Lung (tissue), 16 donors: ENCODE data around the gene TRIM6. TPM values are rescaled to one million over a fixed set of nuclear protein-coding genes. Genes with fewer than 3 reads are reported as not detected.

ENCODE experiments used
- ATAC-seq: fragments of 200-7000 bp; cut with Tn5 transposase; one replicate; pipeline ENCODE4 v1.9.1; 2020; ENCODE audit warnings: moderate number of reproducible peaks; ENCODE audit not compliant: insufficient read depth, low FRiP score
- DNase-seq, 3 donors: peaks; one replicate each; pipeline ENCODE4 v3.0.0-alpha.2; 2013 to 2017
- H3K27ac ChIP-seq, 2 donors: one replicate each; pipeline ENCODE4 v1.5.1; 2013; ENCODE audit warnings: mild to moderate bottlenecking in 2 of 2, moderate library complexity in 2 of 2, control low read depth in 1 of 2, inconsistent platforms in 1 of 2, low read depth in 1 of 2, low read length in 1 of 2
- H3K27me3 ChIP-seq, 3 donors: one replicate each; pipeline ENCODE4 v1.5.1; 2013; ENCODE audit warnings: low read length in 2 of 3; ENCODE audit not compliant: control insufficient read depth in 3 of 3, insufficient read depth in 3 of 3
- H3K36me3 ChIP-seq, 4 donors: one replicate each; pipeline ENCODE4 v1.5.1; 2013; ENCODE audit warnings: low read length in 4 of 4, mild to moderate bottlenecking in 1 of 4, moderate library complexity in 1 of 4; ENCODE audit not compliant: control insufficient read depth in 4 of 4, insufficient read depth in 4 of 4
- H3K4me1 ChIP-seq, 5 donors: one replicate each; pipeline ENCODE4 v1.5.1; 2013; ENCODE audit warnings: low read length in 5 of 5, mild to moderate bottlenecking in 2 of 5, moderate library complexity in 1 of 5; ENCODE audit not compliant: control insufficient read depth in 5 of 5, insufficient read depth in 5 of 5
- H3K4me3 ChIP-seq: one replicate; pipeline ENCODE4 v1.5.1; 2013; ENCODE audit warnings: mild to moderate bottlenecking, control low read depth, moderate library complexity
- H3K9ac ChIP-seq, 2 donors: one replicate each; pipeline ENCODE4 v1.5.1; 2013; ENCODE audit warnings: low read length in 2 of 2, control low read depth in 1 of 2; ENCODE audit not compliant: insufficient read depth in 1 of 2
- H3K9me3 ChIP-seq, 4 donors: one replicate each; pipeline ENCODE4 v1.5.1; 2013; ENCODE audit warnings: low read length in 3 of 4, mild to moderate bottlenecking in 1 of 4, moderate library complexity in 1 of 4; ENCODE audit not compliant: control insufficient read depth in 4 of 4, insufficient read depth in 3 of 4
- WGBS, 2 donors: extraction: QIAGEN DNeasy Blood & Tissue Kit; methylation state at CpG; one replicate each; pipeline ENCODE4 v1.1.7; 2013; 5-methylcytosine and 5-hydroxymethylcytosine counted together
- long read RNA-seq, 5 donors: transcript quantifications; one replicate each; lab custom pipeline, GENCODE V29; 2026
- polyA plus RNA-seq, 2 donors: library from polyadenylated mRNA; stranded (reverse); fragments of 200-250 nt; gene quantifications; one replicate each; pipeline ENCODE4 v1.2.1, GENCODE V29; 2013
- total RNA-seq, 2 donors: library from RNA; depleted of rRNA in 1 of 2; stranded (reverse); fragments of >200 nt in 1 of 2; gene quantifications; one replicate each; pipeline ENCODE4 v1.2.1, GENCODE V29; 2014 to 2021
- TF ChIP-seq, protein P1 (sequence below): IDR thresholded peaks from 2 replicates; pipeline ENCODE4 v1.5.1; 2012; ENCODE audit warnings: mild to moderate bottlenecking; ENCODE audit errors: control extremely low read depth, extremely low read depth
- donor health status: control.
- donor health status: control.
- donor health status: Bipolar disorder and iron deficiency.
- donor health status: healthy.
- donor health status: DM: yes; HTN: yes; CAD: no.

TRIM6 gene
- total RNA-seq: 1 to 10 TPM; 2.5 to 4.2 TPM
- 1 to 10 TPM; 2.1 to 3.1 TPM for polyA plus RNA-seq
- long read RNA-seq, donor 1: 0 reads
- long read RNA-seq, donor 2: 0 reads
- long read RNA-seq, donor 3: 0 reads
- long read RNA-seq, donor 4: 0 reads
- long read RNA-seq, donor 5, partial matches to known transcripts: 0 of 1 reads
- long read RNA-seq, donor 5, other reads (novel, unspliced or antisense): 0 of 1 reads

- peak within 1 kb of the TSS in 1 of 2 donors; percentile 53 for H3K9ac ChIP-seq
- H3K27me3 ChIP-seq: no peaks in the 10 kb centered on the region
- H3K9me3 ChIP-seq: peaks cover 0 to 2% (median 0%) of the 10 kb centered on the region in 4 donors
- H3K36me3 ChIP-seq: no peaks in the 10 kb centered on the region
- peaks cover 0 to 9% (median 0%) of the 10 kb centered on the region in 5 donors for H3K4me1 ChIP-seq
- DNase-seq (peak; percentile 62 to 71 (median 64)), ATAC-seq (no peak)
- peak within 1 kb of the TSS; percentile 28 for H3K4me3 ChIP-seq
- peak within 1 kb of the TSS in 1 of 2 donors; percentile 55 for H3K27ac ChIP-seq
- WGBS, 2 donors: 6 to 10% methylated on average over 20 of the region's 20 CpGs
- TF ChIP-seq, protein P1, sequence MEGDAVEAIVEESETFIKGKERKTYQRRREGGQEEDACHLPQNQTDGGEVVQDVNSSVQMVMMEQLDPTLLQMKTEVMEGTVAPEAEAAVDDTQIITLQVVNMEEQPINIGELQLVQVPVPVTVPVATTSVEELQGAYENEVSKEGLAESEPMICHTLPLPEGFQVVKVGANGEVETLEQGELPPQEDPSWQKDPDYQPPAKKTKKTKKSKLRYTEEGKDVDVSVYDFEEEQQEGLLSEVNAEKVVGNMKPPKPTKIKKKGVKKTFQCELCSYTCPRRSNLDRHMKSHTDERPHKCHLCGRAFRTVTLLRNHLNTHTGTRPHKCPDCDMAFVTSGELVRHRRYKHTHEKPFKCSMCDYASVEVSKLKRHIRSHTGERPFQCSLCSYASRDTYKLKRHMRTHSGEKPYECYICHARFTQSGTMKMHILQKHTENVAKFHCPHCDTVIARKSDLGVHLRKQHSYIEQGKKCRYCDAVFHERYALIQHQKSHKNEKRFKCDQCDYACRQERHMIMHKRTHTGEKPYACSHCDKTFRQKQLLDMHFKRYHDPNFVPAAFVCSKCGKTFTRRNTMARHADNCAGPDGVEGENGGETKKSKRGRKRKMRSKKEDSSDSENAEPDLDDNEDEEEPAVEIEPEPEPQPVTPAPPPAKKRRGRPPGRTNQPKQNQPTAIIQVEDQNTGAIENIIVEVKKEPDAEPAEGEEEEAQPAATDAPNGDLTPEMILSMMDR: no peak
These were observed at the start of gene TRIM6 for GRCh38 chr11:5596607-5597201. TRIM6 (plus strand) TSS chr11:5596637; CDS start chr11:5596898, 261 bp downstream.

DNA sequence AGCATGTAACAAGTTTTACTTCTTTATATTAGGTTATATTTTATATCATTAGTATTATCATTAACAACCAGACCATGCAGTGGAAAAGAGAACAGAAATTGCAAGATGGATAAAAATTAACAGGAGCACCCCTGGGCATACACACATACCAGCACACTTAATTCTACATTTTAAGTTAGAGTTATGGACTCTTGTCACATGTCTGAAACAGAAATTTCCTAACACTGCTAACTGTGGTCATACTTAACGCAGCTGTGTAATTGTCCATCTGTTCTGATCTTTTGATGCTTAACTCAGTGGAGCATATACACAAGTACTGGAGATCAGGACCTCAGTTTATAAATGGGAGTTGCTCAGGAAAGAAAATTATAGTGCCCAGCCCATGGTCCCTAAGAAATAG is 48.5 kb upstream of the TRIM6 start:
- Histone ChIP-seq H3K4me3 (no peak overlapping the region), H3K27ac (no peak overlapping the region), H3K9me3 (no peaks in the 10 kb centered on the region), H3K36me3 (no peaks in the 10 kb centered on the region), H3K4me1 (no peaks in the 10 kb centered on the region), H3K9ac (no peak overlapping the region), H3K27me3 (no peaks in the 10 kb centered on the region)
- TF ChIP-seq, protein P1: no peak
- ATAC-seq: no peak
- WGBS, 2 donors: 92 to 97% methylated on average over 1 of the region's 1 CpG
- no peak for DNase-seq

DNA sequence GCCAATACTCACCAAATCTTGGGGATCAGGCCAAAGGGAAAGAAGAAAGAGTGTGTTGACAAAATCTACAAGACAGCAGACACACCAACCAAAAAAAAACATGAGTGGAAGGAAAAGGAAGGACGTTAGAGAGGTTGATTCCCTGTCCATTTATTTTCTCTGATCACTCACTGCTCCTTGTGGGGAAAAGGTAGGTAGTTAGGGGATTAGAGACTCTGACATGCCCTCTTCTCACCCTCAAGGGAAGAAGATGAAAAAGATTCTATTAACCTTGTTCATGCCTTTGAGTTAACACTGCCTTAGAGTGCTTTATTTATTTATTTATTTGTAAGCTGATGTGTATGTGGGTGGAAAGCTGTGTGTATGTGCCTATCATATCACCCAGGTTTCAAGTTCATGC is 48.0 kb upstream of the TRIM6 start, which contains the start of gene OR52H1:
Gene OR52H1, minus strand, starts transcription at position 101 of the 400 bp plus-strand sequence. CDS start 3,035 bp downstream, outside the sequence.
- Histone ChIP-seq H3K36me3 (no peaks in the 10 kb centered on the region), H3K9ac (no peak within 1 kb of the TSS), H3K4me1 (no peaks in the 10 kb centered on the region), H3K27ac (no peak within 1 kb of the TSS), H3K9me3 (no peaks in the 10 kb centered on the region), H3K27me3 (no peaks in the 10 kb centered on the region), H3K4me3 (no peak within 1 kb of the TSS)
- TF ChIP-seq, protein P1: no peak
- ATAC-seq (no peak), DNase-seq (no peak)
- 50 to 71% methylated on average over 1 of the region's 1 CpG for WGBS, 2 donors
